DOHH2 (cell line): ENCODE data around the gene DMRT1.

Experiments
- CTCF ChIP-seq: fragments of 200-600 bp; sonication (generic); IDR thresholded peaks from one replicate; pipeline ENCODE4 v1.5.1; 2014; ENCODE audit warnings: antibody characterized with exemption, mild to moderate bottlenecking, low read depth, low read length; ENCODE audit not compliant: poor library complexity, severe bottlenecking
- EZH2phosphoT487 ChIP-seq: fragments of 200-600 bp; sonication (generic); IDR thresholded peaks from 2 replicates; pipeline ENCODE4 v1.6.1; 2017; ENCODE audit warnings: borderline replicate concordance, mild to moderate bottlenecking, antibody characterized with exemption, low read length, moderate library complexity, mixed read lengths

- no peak for TF ChIP-seq CTCF
- TF ChIP-seq EZH2phosphoT487: no peak
These were observed 58.1 kb downstream of the DMRT1 start for GRCh38 chr9:899440-900184.
